Measurements from ENCODE around the gene SIPA1L3. TPM values are rescaled to one million over a fixed set of nuclear protein-coding genes. Genes with fewer than 3 reads are reported as not detected.

The SIPA1L3 gene
- total RNA-seq, 1 donor = 28.9 TPM

GRCh38 chr19:38194061-38194701 is 287.2 kb downstream of the SIPA1L3 start:
- TF ChIP-seq CTCF (IDR thresholded peaks at IDR 0.05; ENCODE audit: insufficient read depth, low read length) = no peak
- no peak overlapping the region for H3K4me3 ChIP-seq (ENCODE audit: low read depth, low read length)
- no peak for DNase-seq (ENCODE audit: low read depth)

GRCh38 chr19:38195237-38195636 is 288.2 kb downstream of the SIPA1L3 start:
- no peak overlapping the region for H3K4me3 ChIP-seq (ENCODE audit: low read depth, low read length)
- no peak for TF ChIP-seq CTCF (IDR thresholded peaks at IDR 0.05; ENCODE audit: insufficient read depth, low read length)

GRCh38 chr19:38196245-38196837 is 289.3 kb downstream of the SIPA1L3 start:
- TF ChIP-seq CTCF (IDR thresholded peaks at IDR 0.05; ENCODE audit: insufficient read depth, low read length) = no peak
- no peak overlapping the region for H3K4me3 ChIP-seq (ENCODE audit: low read depth, low read length)
- DNase-seq (ENCODE audit: low read depth) = no peak

More at GRCh38 chr19:38195237-38195636, 288.2 kb downstream of the SIPA1L3 start:
- DNase-seq (ENCODE audit: low read depth) = no peak

GRCh38 chr19:38196948-38197656 is 290.1 kb downstream of the SIPA1L3 start:
- no peak for DNase-seq (ENCODE audit: low read depth)
- TF ChIP-seq CTCF (IDR thresholded peaks at IDR 0.05; ENCODE audit: insufficient read depth, low read length) = no peak
- no peak overlapping the region for H3K4me3 ChIP-seq (ENCODE audit: low read depth, low read length)

- no peak for DNase-seq (ENCODE audit: low read depth)
- no peak overlapping the region for H3K4me3 ChIP-seq (ENCODE audit: low read depth, low read length)
- no peak for TF ChIP-seq CTCF (IDR thresholded peaks at IDR 0.05; ENCODE audit: insufficient read depth, low read length)
These were observed 291.1 kb downstream of the SIPA1L3 start for GRCh38 chr19:38197937-38198704.

- no peak for TF ChIP-seq CTCF (IDR thresholded peaks at IDR 0.05; ENCODE audit: insufficient read depth, low read length)
- DNase-seq (ENCODE audit: low read depth) = no peak
- H3K4me3 ChIP-seq (ENCODE audit: low read depth, low read length) = no peak overlapping the region
These were observed 292.3 kb downstream of the SIPA1L3 start for GRCh38 chr19:38199340-38199739.

All from fibroblast of the aortic adventitia (primary cell).